Measurements from ENCODE around the gene TMEM132C.

GRCh38 chr12:128754275-128754674 is 487.3 kb downstream of the TMEM132C start:
- no peak for TF ChIP-seq POLR2A (IDR thresholded peaks at IDR 0.05)
- TF ChIP-seq CTCF (IDR thresholded peaks at IDR 0.05) = no peak
